HCT116 (cell line): Measurements from ENCODE around the gene SMG5. TPM values are rescaled to one million over a fixed set of nuclear protein-coding genes. Genes with fewer than 3 reads are reported as not detected.

Source experiments
- ATAC-seq: fragments of 200-7000 bp; cut with Tn5 transposase; 2 replicates; pipeline ENCODE4 v1.9.1; 2020; ENCODE audit warnings: mild to moderate bottlenecking, moderate library complexity
- BruUV-seq: library from RNA; stranded (reverse); fragments of 400-500 nt; replicated peaks from 2 replicates; lab custom pipeline; 2021; lab: Mats Ljungman, UMichigan
- CTCF ChIA-PET: fragments of 300-600 bp; sonication (Branson Sonifier 250); formaldehyde crosslinking; loops from one replicate; lab custom pipeline; 2021; ENCODE audit warnings: antibody characterized with exemption; lab: Charles Lee
- POLR2A ChIA-PET: fragments of 300-600, 350-600 bp; sonication (Branson Sonifier 250); formaldehyde crosslinking; loops from one replicate; lab custom pipeline; 2021; ENCODE audit warnings: antibody characterized with exemption; lab: Charles Lee
- RAD21 ChIA-PET, 2 experiments: fragments of 300-600 bp; sonication (Branson Sonifier 250); formaldehyde crosslinking; loops; one replicate each; lab custom pipeline; 2023; ENCODE audit warnings: low total read pairs in 2 of 2; ENCODE audit not compliant: uncharacterized antibody in 2 of 2, unreplicated experiment in 2 of 2, low non-redundant PET in 1 of 2; lab: Charles Lee
- DNase-seq: peaks from one replicate; pipeline ENCODE4 v3.0.0-alpha.2; 2010; ENCODE audit warnings: low read depth, low spot score
- H2AFZ ChIP-seq: fragments of 200-600 bp; shearing (Covaris generic), sonication (generic); 2 replicates; pipeline ENCODE4 v1.6.1; 2017; ENCODE audit warnings: low read depth, mixed run types, mixed read lengths, antibody characterized with exemption, low read length; ENCODE audit not compliant: poor library complexity, severe bottlenecking
- H3K27ac ChIP-seq: 2 replicates; pipeline ENCODE4 v1.5.1; 2012; ENCODE audit warnings: low read depth, low read length
- H3K27me3 ChIP-seq: fragments of 200-600 bp; sonication (generic); 2 replicates; pipeline ENCODE4 v1.6.1; 2016; ENCODE audit warnings: mixed run types, low read length, mixed read lengths; ENCODE audit not compliant: insufficient read depth
- H3K36me3 ChIP-seq, 2 experiments: fragments of 200-500 bp in 1 of 2; fragments of 200-600 bp in 1 of 2; sonication (Bioruptor generic) in 1 of 2; sonication (generic) in 1 of 2; 2 replicates each; pipeline versions ENCODE4 v1.5.1 to v1.6.1; 2014 to 2016; ENCODE audit warnings: low read length in 2 of 2, inconsistent platforms in 1 of 2, mixed read lengths in 1 of 2, mixed run types in 1 of 2; ENCODE audit not compliant: insufficient read depth in 2 of 2, control insufficient read depth in 1 of 2
- H3K4me1 ChIP-seq, 2 experiments: fragments of 200-600 bp in 1 of 2; sonication (generic) in 1 of 2; 2 replicates each; pipeline versions ENCODE4 v1.5.1 to v1.6.1; 2012 to 2017; ENCODE audit warnings: low read length in 2 of 2, inconsistent platforms in 1 of 2, mild to moderate bottlenecking in 1 of 2, mixed read lengths in 1 of 2, mixed run types in 1 of 2, moderate library complexity in 1 of 2; ENCODE audit not compliant: insufficient read depth in 2 of 2, control insufficient read depth in 1 of 2
- H3K4me2 ChIP-seq: fragments of 200-600 bp; sonication (generic); 2 replicates; pipeline ENCODE4 v1.6.1; 2017; ENCODE audit warnings: mixed run types, low read length, mixed read lengths
- H3K4me3 ChIP-seq, 2 experiments: fragments of 200-600 bp in 1 of 2; sonication (generic) in 1 of 2; replicated peaks in 1 of 2; 2 replicates each; pipeline ENCODE4 v1.5.1; 2011 to 2016; ENCODE audit warnings: low read length in 2 of 2, control low read depth in 1 of 2, low read depth in 1 of 2, mild to moderate bottlenecking in 1 of 2, mixed read lengths in 1 of 2, mixed run types in 1 of 2
- H3K79me2 ChIP-seq: fragments of 200-600 bp; sonication (generic); 2 replicates; pipeline ENCODE4 v1.6.1; 2017; ENCODE audit warnings: mild to moderate bottlenecking, mixed run types, low read length, moderate library complexity, mixed read lengths; ENCODE audit not compliant: insufficient read depth
- H3K9ac ChIP-seq: fragments of 200-600 bp; sonication (generic); 2 replicates; pipeline ENCODE4 v1.6.1; 2016; ENCODE audit warnings: low read length, mixed read lengths
- H3K9me2 ChIP-seq: fragments of 200-600 bp; sonication (generic), shearing (Covaris generic); 2 replicates; pipeline ENCODE4 v1.6.1; 2017; ENCODE audit warnings: mixed run types, mild to moderate bottlenecking, moderate library complexity; ENCODE audit not compliant: insufficient read depth
- H3K9me3 ChIP-seq, 2 experiments: fragments of 200-500 bp in 1 of 2; fragments of 200-600 bp in 1 of 2; sonication (Bioruptor generic) in 1 of 2; sonication (generic) in 1 of 2; 2 replicates each; pipeline ENCODE4 v1.6.1; 2014 to 2017; ENCODE audit warnings: low read length in 2 of 2, mixed read lengths in 2 of 2, inconsistent platforms in 1 of 2, low read depth in 1 of 2, mild to moderate bottlenecking in 1 of 2, mixed run types in 1 of 2, moderate library complexity in 1 of 2; ENCODE audit not compliant: control insufficient read depth in 1 of 2, insufficient read depth in 1 of 2
- H4K20me1 ChIP-seq: fragments of 200-600 bp; sonication (generic), shearing (Covaris generic); 2 replicates; pipeline ENCODE4 v1.6.1; 2017; ENCODE audit warnings: mixed run types, mild to moderate bottlenecking, moderate library complexity; ENCODE audit not compliant: insufficient read depth
- CEBPB ChIP-seq: IDR thresholded peaks from 2 replicates; pipeline ENCODE4 v1.6.1; 2012; ENCODE audit warnings: low read depth
- EGR1 ChIP-seq: IDR thresholded peaks from 2 replicates; pipeline ENCODE4 v1.6.1; 2012; ENCODE audit warnings: low read depth
- EZH2phosphoT487 ChIP-seq: fragments of 200-600 bp; IDR thresholded peaks from 2 replicates; pipeline ENCODE4 v1.6.1; 2018; ENCODE audit warnings: antibody characterized with exemption, borderline replicate concordance
- POLR2AphosphoS5 ChIP-seq: IDR thresholded peaks from 2 replicates; pipeline ENCODE4 v1.6.1; 2011; ENCODE audit warnings: mild to moderate bottlenecking, low read depth, low read length, moderate library complexity
- SP1 ChIP-seq: IDR thresholded peaks from 2 replicates; pipeline ENCODE4 v1.6.1; 2012; ENCODE audit warnings: low read depth
- SRF ChIP-seq: IDR thresholded peaks from 2 replicates; pipeline ENCODE4 v1.6.1; 2012; ENCODE audit warnings: low read depth
- YY1 ChIP-seq: IDR thresholded peaks from 2 replicates; pipeline ENCODE4 v1.6.1; 2011; ENCODE audit warnings: low read length, low read depth, moderate library complexity, mild to moderate bottlenecking; ENCODE audit not compliant: insufficient replicate concordance; ENCODE audit errors: extremely low read depth
- ZFX ChIP-seq: fragments of 450-650 bp; IDR thresholded peaks from 2 replicates; pipeline ENCODE4 v1.6.1; 2017
- ZNF274 ChIP-seq: fragments of 200-500 bp; sonication (Bioruptor generic); IDR thresholded peaks from 2 replicates; pipeline ENCODE4 v1.6.1; 2014; ENCODE audit warnings: mild to moderate bottlenecking, low read depth, low read length, inconsistent platforms
- intact Hi-C: fragments of 100-400 bp; cut with micrococcal nuclease; formaldehyde crosslinking; loops from 2 replicates; pipeline ENCODE4 v1.10.0; 2022
- total RNA-seq: library from RNA; stranded (reverse); gene quantifications from one replicate; pipeline ENCODE4 v1.2.1, GENCODE V29; 2021; ENCODE audit not compliant: unreplicated experiment
- TF ChIP-seq, protein P1 (sequence below): IDR thresholded peaks from 2 replicates; pipeline ENCODE4 v1.6.1; 2012; ENCODE audit warnings: low read depth
- TF ChIP-seq, protein P2 (sequence below), 3 experiments: fragments of 200-600 bp in 1 of 3; sonication (generic) in 1 of 3; IDR thresholded peaks in 2 of 3; conservative IDR thresholded peaks in 1 of 3; 2 replicates each; pipeline ENCODE4 v1.5.1; 2012 to 2017; ENCODE audit warnings: low read depth in 2 of 3, low read length in 2 of 3, antibody characterized with exemption in 1 of 3, borderline replicate concordance in 1 of 3, control low read depth in 1 of 3, mild to moderate bottlenecking in 1 of 3, mixed read lengths in 1 of 3, mixed run types in 1 of 3, moderate library complexity in 1 of 3; ENCODE audit not compliant: insufficient read depth in 1 of 3
- TF ChIP-seq, protein P3 (sequence below): IDR thresholded peaks from 2 replicates; pipeline ENCODE4 v1.6.1; 2012

Gene SMG5
- total RNA-seq, 1 experiment from 2014 or later = 75.2 TPM

DNA sequence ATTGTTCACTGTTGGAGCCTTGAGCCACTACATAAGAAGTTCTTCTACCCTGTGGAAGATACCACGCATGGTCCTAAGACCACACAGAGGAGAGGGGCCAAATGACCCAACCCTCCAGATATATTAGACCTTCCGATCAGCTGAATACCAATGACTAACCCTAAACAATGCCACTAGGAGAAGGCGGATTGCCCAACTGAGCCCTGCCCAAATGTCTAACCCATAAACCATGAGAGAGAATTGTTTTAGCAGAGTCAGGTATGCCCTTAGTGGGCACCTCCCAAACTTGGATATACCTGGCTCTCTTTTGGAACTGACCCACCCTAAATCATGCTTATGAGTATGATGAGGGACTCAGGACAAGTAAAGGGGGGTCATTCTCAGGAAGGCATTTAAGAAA, 12.3 kb downstream of the SMG5 start:
- Histone ChIP-seq H4K20me1 (no peaks in the 10 kb centered on the region), H3K4me3 (no peak overlapping the region), H3K9me2 (no peaks in the 10 kb centered on the region), H3K9ac (no peak overlapping the region), H3K4me2 (no peak overlapping the region), H3K36me3 (peaks cover 72 to 79% of the 10 kb centered on the region in 2 experiments), H3K9me3 (no peaks in the 10 kb centered on the region), H3K27me3 (no peaks in the 10 kb centered on the region), H3K79me2 (peaks cover 15% of the 10 kb centered on the region; the same call in 1 of the 2 replicates), H2AFZ (no peak overlapping the region), H3K4me1 (no peaks in the 10 kb centered on the region), H3K27ac (no peak overlapping the region)
- DNase-seq (no peak), ATAC-seq (no peak)
- no TSS peak for BruUV-seq
- ChIA-PET CTCF (no interaction called here), POLR2A (no interaction called here), RAD21 (no interaction called here)
- intact Hi-C loops = no loop called here
- TF ChIP-seq SRF (no peak), EGR1 (no peak), POLR2AphosphoS5 (no peak), YY1 (no peak), ZNF274 (no peak), ZFX (no peak), EZH2phosphoT487 (no peak), CEBPB (no peak), SP1 (no peak)
- TF ChIP-seq, protein P1, sequence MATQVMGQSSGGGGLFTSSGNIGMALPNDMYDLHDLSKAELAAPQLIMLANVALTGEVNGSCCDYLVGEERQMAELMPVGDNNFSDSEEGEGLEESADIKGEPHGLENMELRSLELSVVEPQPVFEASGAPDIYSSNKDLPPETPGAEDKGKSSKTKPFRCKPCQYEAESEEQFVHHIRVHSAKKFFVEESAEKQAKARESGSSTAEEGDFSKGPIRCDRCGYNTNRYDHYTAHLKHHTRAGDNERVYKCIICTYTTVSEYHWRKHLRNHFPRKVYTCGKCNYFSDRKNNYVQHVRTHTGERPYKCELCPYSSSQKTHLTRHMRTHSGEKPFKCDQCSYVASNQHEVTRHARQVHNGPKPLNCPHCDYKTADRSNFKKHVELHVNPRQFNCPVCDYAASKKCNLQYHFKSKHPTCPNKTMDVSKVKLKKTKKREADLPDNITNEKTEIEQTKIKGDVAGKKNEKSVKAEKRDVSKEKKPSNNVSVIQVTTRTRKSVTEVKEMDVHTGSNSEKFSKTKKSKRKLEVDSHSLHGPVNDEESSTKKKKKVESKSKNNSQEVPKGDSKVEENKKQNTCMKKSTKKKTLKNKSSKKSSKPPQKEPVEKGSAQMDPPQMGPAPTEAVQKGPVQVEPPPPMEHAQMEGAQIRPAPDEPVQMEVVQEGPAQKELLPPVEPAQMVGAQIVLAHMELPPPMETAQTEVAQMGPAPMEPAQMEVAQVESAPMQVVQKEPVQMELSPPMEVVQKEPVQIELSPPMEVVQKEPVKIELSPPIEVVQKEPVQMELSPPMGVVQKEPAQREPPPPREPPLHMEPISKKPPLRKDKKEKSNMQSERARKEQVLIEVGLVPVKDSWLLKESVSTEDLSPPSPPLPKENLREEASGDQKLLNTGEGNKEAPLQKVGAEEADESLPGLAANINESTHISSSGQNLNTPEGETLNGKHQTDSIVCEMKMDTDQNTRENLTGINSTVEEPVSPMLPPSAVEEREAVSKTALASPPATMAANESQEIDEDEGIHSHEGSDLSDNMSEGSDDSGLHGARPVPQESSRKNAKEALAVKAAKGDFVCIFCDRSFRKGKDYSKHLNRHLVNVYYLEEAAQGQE = no peak
- TF ChIP-seq, protein P2, sequence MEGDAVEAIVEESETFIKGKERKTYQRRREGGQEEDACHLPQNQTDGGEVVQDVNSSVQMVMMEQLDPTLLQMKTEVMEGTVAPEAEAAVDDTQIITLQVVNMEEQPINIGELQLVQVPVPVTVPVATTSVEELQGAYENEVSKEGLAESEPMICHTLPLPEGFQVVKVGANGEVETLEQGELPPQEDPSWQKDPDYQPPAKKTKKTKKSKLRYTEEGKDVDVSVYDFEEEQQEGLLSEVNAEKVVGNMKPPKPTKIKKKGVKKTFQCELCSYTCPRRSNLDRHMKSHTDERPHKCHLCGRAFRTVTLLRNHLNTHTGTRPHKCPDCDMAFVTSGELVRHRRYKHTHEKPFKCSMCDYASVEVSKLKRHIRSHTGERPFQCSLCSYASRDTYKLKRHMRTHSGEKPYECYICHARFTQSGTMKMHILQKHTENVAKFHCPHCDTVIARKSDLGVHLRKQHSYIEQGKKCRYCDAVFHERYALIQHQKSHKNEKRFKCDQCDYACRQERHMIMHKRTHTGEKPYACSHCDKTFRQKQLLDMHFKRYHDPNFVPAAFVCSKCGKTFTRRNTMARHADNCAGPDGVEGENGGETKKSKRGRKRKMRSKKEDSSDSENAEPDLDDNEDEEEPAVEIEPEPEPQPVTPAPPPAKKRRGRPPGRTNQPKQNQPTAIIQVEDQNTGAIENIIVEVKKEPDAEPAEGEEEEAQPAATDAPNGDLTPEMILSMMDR (IDR thresholded peaks at IDR 0.05 in 2 of 3, conservative IDR thresholded peaks at IDR 0.05 in 1 of 3; ENCODE audit: borderline replicate concordance in 1 of 3, insufficient read depth in 1 of 3, low read depth in 2 of 3, low read length in 2 of 3) = no peak
- TF ChIP-seq, protein P3, sequence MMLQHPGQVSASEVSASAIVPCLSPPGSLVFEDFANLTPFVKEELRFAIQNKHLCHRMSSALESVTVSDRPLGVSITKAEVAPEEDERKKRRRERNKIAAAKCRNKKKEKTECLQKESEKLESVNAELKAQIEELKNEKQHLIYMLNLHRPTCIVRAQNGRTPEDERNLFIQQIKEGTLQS = no peak
